ENCODE results near the gene GLUL.

The GLUL gene

DNA sequence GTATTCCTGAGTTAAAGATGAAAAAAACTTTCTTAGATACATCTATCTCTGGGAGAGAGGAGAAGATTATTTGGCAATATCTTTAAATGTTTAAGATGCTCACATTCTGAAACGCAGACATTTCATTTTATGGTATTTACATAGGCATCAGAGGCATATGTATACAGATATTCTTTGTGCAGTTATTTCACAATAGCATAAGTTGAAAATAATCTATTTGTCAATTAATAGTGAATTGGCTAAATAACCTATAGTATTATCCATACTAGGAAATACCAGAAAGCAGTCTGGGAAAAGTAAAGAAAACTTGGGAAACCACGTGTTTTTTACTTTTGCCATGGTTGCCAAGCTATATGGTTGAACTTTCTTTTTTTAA is 35.9 kb downstream of the GLUL start:
- TF ChIP-seq, protein P1, sequence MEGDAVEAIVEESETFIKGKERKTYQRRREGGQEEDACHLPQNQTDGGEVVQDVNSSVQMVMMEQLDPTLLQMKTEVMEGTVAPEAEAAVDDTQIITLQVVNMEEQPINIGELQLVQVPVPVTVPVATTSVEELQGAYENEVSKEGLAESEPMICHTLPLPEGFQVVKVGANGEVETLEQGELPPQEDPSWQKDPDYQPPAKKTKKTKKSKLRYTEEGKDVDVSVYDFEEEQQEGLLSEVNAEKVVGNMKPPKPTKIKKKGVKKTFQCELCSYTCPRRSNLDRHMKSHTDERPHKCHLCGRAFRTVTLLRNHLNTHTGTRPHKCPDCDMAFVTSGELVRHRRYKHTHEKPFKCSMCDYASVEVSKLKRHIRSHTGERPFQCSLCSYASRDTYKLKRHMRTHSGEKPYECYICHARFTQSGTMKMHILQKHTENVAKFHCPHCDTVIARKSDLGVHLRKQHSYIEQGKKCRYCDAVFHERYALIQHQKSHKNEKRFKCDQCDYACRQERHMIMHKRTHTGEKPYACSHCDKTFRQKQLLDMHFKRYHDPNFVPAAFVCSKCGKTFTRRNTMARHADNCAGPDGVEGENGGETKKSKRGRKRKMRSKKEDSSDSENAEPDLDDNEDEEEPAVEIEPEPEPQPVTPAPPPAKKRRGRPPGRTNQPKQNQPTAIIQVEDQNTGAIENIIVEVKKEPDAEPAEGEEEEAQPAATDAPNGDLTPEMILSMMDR (IDR thresholded peaks at IDR 0.05; ENCODE audit: insufficient read depth, low read depth, low read length, missing control alignments) = no peak
- no peak overlapping the region for H3K4me3 ChIP-seq (ENCODE audit: low read depth, low read length)
- DNase-seq (ENCODE audit: low read depth) = no peak

DNA sequence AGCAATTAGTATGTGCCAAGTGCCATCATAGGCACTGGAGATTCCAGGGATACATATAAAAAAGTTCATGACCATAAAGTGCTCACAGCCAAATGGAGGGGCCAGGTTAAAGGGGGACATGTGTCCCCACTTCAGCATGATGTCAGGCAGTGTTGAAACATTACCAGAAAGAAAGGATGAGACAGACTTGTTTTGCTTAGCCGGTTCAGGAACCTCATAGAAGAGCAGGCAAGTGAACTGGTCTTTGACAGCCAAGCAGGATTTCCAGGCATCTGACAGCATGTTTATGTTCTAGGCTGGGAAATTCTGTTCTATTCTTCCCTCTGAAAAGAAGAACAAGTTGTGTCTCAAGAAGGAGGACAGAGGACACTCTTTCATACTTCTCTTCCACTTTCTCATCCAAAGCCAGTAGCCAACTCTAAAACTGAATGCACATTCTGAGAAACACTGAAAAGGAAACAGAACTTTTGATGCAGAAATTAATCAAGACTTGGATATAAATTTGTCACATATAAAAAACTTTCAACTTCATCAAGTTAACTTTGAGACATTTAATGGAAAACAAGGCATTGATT is 39.7 kb downstream of the GLUL start:
- no peak for DNase-seq (ENCODE audit: low read depth)
- TF ChIP-seq, protein P1 (IDR thresholded peaks at IDR 0.05; ENCODE audit: insufficient read depth, low read depth, low read length, missing control alignments) = no peak
- no peak overlapping the region for H3K4me3 ChIP-seq (ENCODE audit: low read depth, low read length)

DNA sequence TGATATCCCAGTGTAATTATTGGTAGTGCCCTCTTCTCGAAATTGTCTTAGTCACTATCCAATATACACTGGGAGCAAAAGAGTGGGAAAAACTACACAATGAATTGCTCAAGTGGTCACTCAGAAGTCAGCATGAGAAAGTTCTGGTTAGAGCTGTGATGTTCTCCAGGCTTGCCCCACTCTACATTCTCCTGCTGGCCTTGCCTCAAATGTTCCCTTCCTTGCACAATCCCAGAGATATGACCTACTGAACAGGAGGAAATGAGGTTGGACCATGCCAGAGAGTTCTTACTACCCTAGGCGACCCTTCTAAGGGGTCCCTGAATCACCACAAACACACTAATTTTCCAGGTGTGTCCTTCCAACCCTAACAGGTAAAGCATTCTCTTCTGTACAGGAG is 40.8 kb downstream of the GLUL start:
- no peak overlapping the region for H3K4me3 ChIP-seq (ENCODE audit: low read depth, low read length)
- DNase-seq (ENCODE audit: low read depth) = no peak
- TF ChIP-seq, protein P1 (IDR thresholded peaks at IDR 0.05; ENCODE audit: insufficient read depth, low read depth, low read length, missing control alignments) = no peak

DNA sequence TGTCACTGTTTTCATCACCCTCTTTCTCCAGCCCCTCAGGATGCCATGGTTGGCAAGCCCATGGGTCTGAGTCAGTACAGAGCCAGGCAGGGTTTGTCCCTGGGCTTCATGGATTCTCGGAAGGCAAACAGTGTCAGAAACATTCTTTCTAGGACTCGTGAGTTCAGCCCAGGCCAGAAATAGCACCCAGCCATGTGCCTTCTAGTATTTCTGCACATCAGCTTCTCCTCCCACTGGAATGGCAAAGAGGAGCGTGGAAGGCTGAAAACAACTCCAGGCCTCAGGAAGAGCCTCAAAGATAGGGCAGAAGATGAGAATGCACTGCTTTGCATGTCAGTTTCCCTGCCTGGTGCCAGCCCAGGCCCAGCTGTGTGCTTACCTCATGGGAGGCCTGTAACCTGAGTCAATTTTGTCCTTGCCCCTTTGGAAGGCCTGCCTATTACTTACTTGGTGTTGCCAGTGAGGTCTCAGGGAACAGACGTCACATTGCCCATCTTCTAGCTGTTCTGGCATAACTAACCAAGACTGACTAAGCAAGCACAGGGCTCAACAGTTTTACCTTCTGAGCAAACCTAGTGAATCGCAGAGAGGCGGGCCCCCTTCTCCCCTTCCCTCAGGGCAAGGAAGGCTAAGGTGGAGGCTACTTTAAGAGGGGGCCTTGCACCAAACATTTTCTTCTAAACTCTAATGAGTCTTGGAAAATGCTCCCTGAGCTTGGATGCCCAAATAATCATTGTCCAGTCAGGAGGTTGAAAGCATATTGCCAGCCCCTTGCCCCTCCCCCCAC is 42.4 kb downstream of the GLUL start:
- TF ChIP-seq, protein P1 (IDR thresholded peaks at IDR 0.05; ENCODE audit: insufficient read depth, low read depth, low read length, missing control alignments) = no peak
- no peak overlapping the region for H3K4me3 ChIP-seq (ENCODE audit: low read depth, low read length)
- DNase-seq (ENCODE audit: low read depth) = no peak

DNA sequence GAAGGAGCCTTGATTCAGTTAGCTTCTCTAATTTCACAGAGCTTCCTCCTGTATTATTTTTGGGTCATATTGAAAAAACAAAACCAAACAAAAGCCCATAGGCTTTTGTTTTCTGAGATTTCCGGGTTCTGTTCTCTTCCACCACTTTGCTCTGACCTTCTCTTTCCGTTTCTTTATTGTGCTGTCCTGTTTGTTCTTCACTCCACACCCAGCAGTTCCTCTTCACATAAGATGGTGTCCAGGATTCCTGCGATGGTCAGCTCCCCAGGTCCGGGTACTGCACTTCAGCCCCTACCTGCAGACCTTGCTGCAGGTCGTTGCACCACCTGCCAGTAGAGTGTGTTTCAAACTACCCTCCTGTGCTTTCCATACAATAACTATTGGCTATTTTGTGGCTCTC is 44.6 kb downstream of the GLUL start:
- no peak overlapping the region for H3K4me3 ChIP-seq (ENCODE audit: low read depth, low read length)

DNA sequence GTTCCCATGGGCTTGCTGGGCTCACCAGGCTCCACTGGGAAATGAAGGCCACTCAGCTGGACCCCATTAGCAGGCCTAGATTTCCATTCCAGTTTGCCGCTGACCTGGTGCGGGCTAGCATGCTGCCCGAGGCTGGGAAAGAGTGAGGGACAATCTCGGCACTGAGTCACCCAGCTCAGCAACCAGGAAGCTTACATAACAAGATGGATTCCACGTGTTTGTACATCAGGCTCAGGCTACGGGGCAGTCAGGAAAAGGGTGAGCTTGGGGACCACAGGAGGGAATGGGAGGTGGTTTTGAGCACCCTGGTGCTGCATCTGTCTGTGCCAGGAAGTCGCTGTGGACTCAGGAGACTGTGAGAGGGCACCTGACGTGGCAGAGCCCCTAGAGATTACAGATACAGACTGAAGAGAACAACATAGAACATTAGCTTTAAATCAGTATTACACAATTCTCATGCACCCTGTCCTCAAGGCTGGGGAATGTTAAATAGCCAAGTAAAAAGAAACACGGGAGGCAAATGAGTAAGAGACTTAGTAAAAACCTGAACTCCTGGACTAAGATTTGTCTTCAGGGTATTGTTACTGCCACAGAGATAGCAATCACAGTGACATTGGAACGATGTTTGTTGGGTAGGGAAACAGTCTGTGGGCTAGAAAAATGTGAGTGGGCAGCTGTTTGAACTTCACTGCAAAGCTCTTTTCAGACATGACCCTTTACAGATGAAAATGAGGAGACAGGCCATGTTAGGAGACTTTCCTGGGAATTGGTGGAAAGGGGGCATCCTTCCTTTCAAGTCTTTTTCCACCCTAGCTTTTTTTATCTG is 51.1 kb downstream of the GLUL start:
- DNase-seq (ENCODE audit: low read depth) = no peak
- TF ChIP-seq, protein P1 (IDR thresholded peaks at IDR 0.05; ENCODE audit: insufficient read depth, low read depth, low read length, missing control alignments) = no peak
- H3K4me3 ChIP-seq (ENCODE audit: low read depth, low read length) = no peak overlapping the region

More for the DNA sequence above, 44.6 kb downstream of the GLUL start:
- DNase-seq (ENCODE audit: low read depth) = no peak
- TF ChIP-seq, protein P1 (IDR thresholded peaks at IDR 0.05; ENCODE audit: insufficient read depth, low read depth, low read length, missing control alignments) = no peak

Measured in GM12865 (cell line).